HEK293T (cell line): ENCODE measurements around the gene APOL3.

Source experiments
- BHLHE40 ChIP-seq: fragments of 450-650 bp; IDR thresholded peaks from 2 replicates; pipeline ENCODE4 v1.6.1; 2016; ENCODE audit warnings: mild to moderate bottlenecking, moderate library complexity, borderline replicate concordance
- HDGF ChIP-seq: fragments of 450-650 bp; IDR thresholded peaks from 2 replicates; pipeline ENCODE4 v1.6.1; 2017; ENCODE audit warnings: antibody characterized with exemption, borderline replicate concordance

DNA sequence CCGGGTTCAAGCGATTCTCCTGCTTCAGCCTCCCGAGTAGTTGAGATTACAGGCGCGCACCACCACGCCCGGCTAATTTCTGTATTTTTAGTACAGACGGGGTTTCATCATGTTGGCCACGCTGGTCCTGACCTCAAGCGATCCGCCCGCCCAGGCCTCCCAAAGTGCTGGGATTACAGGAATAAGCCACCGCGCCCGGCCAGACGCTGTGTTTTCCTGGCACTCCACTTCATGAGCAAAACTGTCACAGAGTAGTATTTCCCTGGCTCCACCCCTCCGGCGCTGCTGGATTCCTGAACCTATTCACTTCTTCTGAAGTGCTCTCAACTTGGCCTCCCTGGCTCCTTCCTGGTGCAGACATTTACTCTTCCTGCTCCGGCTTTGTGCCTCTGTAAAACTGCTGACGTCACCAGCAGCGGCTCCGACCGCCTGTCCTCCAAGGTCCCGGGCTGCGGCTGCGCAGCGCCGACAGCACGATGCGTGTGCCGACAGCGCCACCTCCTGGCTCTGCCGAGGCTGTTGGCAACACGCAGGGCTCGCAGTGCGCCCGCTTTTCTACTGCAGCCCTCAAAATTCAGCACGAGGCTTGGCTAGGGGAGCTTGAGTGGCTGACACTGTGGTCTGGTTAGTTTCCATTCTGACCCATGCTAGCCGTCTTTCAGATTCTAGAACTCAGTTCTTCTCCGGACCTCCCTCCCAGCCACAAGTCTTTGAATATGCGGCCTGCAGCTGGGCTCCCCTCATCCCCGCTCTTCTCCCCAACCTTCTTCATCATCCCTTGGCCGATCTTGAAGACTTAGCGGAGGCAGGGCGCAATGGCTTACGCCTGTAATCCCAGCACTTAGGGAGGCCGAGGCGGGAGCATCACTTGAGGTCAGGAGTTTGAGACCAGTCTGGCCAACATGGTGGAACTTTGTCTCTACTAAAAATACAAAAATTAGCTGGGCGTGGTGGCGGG, 36.6 kb downstream of the APOL3 start:
- TF ChIP-seq BHLHE40, result no peak
- no peak for TF ChIP-seq HDGF
